DMS 273 (cell line): Measurements from ENCODE around the gene PJVK.
"Not testable (repeated sequence)": the region's sequence is repeated elsewhere in the genome, so short reads cannot be mapped to it uniquely, and the experiment has no call there.

Experiments used
- DNase-seq: peaks from one replicate; lab custom pipeline; 2025; ENCODE audit not compliant: unreplicated experiment; lab: John Stamatoyannopoulos, UW

PJVK gene

DNA sequence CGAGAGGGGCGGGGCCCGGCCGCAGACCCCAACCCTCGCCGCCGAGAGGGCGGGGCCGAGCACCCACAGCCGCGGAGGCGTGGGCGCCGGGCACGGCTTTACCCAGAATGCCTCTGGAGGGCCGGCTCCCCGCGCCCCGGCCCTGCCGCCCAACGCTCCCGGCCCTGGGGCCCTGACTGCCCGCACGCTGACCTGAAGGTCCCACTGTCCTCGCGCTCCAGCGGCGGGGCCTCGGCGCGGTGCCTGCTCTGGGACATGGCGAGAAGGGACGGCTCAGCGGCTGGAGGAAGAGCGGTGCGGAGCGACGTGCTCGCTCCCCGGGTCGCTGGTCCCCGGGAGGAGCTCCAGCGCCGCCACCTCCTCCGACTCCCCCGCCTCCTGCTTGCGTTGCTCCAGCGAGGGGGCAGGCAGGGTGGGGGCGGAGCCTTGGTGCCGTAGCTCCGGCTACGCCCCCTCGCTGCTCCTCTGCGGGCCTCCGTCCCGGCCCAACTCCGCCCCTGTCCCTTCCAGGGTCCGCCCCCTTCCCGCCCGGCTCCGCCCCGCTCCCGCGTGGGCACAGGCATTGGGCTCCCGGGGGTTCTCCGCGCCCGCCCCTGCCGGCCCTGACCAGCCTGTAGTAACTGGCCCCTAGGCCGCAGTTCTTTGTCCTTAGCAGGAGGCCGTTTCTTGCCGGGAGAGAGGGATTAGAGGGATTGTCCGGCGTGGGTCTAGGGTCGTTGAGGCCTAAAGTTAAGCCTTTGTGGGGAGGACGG is at the start of gene PJVK, which contains the start of gene PRKRA:
PJVK (plus strand) TSS at position 605 of the 752 bp plus-strand sequence. CDS start 2,032 bp downstream, outside the sequence.
PRKRA (minus strand) TSS at position 402 of the 752 bp plus-strand sequence; CDS start at position 257, 145 bp downstream.
- peak; percentile 98 for DNase-seq

DNA sequence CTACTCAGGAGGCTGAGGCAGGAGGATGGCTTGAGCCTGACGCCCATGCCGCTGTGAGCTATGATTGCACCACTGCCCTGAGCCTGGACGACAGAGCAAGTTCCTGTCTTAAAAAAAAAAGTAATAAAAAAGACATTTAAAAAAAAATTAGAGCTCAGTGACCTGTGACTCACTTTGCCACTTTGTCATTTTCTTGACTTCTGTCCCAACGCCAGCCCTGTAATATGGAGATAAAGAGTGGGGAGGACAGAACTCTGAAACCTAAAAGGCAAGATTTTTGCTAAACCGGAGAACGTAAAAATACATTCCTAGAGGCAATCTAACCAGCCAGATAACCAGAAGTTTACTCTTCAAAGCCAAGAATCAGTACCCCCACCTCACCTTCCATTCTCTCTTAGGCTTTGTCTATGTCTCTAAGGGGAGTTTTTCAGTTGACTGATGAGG is 49.2 kb upstream of the PJVK start:
- no peak for DNase-seq

- peak; percentile 28 for DNase-seq
Observed at GRCh38 chr2:178403671-178404306, 47.4 kb upstream of the PJVK start.

- DNase-seq, result peak; percentile 57
Observed at GRCh38 chr2:178404368-178404767, 46.8 kb upstream of the PJVK start.

- no peak for DNase-seq
Observed at GRCh38 chr2:178409261-178409660, 41.9 kb upstream of the PJVK start.

- peak; percentile 31 for DNase-seq
Observed at GRCh38 chr2:178412047-178412446, 39.1 kb upstream of the PJVK start.

DNA sequence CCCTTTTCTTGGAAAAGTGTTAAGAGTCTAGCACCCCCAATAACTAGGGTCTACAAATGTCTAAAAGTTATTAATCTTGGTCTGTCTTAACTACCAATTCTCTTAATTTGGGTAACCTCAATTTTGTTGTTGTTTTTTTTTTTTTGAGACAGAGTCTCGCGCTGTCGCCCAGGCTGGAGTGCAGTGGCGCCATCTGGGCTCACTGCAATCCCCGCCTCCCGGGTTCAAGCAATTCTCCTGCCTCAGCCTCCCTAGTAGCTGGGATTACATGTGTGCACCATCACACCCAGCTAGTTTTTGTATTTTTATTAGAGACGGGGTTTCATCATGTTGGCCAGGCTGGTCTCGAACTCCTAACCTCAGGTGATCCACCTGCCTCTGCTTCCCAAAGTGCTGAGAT is 38.7 kb upstream of the PJVK start:
- DNase-seq, result not testable (repeated sequence)

GRCh38 chr2:178413472-178414265 is 37.5 kb upstream of the PJVK start:
- peak; percentile 91 for DNase-seq

DNA sequence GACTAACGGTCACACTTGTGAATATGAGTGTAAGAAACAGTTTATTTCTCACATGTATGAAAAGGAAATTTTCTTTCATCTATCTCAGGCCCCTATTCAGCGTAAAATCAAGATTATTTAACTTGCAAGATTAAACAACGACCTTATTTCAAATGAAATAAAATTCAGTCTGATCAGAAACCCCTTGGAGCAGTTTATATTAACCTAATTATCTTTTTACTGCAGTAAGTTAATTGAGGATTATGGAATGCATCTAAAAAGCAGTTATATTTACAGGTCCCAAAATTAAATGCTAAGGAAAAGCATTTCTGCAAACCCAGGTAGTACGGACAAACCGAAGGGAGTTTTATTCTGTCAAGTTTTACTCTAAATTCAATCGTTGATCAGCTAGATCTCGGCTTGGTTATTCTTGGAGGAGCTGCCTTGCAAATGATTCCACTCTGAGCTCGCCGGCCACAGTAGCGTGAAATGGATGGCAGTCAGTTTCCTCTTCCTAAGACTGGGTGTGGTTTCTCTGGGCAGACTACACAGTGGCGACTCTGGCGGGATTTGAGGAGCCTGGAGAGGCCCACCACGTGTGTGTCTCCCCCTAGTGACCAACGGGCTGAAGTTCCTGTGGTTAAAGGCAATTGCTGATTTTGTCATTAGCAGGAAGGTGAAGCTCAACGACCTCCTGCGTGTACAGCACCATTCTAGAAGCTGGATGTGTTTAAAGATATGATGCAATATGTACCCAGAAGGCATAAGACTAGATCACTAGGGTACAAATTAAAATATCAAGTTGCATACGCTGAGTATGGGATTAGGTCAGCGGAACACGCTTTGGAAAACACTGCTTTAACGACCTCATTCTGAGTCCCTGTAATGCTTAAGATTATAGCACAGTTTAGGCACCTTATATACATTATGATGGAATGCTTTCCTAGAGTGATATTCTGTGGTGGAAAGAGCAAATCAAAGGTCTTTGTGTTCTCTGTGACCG is 36.6 kb upstream of the PJVK start:
- peak; percentile 97 for DNase-seq

- DNase-seq, result no peak
Observed at GRCh38 chr2:178415979-178416378, 35.2 kb upstream of the PJVK start.

DNA sequence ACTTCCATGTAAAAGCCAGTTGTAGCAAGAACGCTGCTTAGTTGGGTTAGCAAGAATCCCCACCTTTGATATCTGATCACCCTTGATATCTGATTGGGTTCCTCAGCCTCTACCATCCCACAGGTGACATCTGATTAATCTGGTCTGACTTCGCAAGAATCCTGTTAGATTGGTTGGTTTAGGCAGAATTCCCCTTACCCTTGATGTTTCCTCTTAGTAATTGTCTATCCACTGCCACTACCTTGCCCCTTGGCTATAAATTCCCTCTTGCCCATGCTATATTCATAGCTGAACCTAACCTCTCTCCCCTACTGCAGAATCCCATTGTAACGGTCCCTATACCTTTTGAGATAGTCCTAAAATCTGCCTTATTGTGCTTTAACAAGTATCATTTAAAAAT is 33.3 kb upstream of the PJVK start:
- DNase-seq, result no peak

GRCh38 chr2:178418426-178418825 is 32.8 kb upstream of the PJVK start:
- DNase-seq, result no peak

DNA sequence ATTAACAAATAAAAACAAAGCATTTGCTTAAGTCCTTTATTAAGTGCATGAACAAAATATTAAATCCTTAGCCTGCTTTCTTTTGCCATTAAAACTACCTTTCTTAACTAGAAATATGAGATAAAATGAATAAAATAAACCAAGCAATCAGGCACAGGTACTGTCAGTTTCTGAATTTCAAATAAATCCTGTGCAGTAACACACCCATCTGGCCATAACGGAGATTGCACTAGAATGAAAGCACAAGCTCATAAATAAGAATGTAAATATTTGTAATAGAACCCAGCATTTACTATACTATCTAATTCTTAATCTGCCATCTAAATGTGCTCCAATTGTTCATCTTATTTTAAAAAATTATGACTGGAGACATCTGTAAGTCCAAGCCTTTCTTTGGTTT is 32.1 kb upstream of the PJVK start:
- DNase-seq, result peak; percentile 48

- DNase-seq, result no peak
Observed at GRCh38 chr2:178420463-178420999, 30.6 kb upstream of the PJVK start.

DNA sequence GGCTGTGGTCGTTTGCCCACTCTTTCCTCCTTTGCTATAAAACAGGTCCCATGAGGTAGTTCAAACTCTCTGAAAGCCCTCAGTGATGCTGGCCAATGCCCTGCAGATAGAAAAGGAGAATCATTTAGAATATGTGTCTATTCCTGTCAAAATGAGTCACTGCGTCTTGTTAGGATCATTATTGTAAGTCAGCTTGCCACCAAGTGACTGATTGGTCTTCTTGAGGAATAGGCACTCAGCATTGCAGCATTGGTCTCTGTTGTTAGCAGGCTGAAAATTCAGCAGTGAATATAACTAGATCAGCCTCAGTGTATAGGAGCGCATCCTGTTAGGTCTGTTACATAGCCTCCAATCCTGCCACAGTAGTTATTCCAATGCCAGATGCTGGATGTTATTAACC is 29.1 kb upstream of the PJVK start:
- DNase-seq, result no peak

GRCh38 chr2:178423746-178424145 is 27.4 kb upstream of the PJVK start:
- not testable (repeated sequence) for DNase-seq

GRCh38 chr2:178425255-178425827 is 25.8 kb upstream of the PJVK start:
- DNase-seq, result no peak

- DNase-seq, result no peak
Observed at GRCh38 chr2:178426388-178426787, 24.8 kb upstream of the PJVK start.

DNA sequence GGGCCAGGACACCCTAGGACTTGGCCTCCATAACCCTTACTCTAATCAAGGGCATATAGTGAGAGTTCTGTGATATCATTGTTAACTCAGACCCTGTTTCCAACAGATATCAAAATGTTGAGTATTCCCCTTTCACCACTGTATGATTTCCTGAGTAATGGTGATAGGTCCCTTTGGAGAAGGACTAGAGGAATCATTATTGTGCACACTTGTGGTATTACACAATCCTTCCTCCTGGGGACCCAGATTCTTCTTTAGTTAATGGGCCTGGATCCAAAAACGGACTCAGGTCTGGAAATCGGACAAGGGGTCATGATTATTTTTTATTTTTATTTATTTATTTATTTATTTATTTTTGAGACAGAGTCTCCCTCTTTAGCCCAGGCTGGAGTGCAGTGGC is 23.7 kb upstream of the PJVK start:
- no peak for DNase-seq

- no peak for DNase-seq
Observed at GRCh38 chr2:178428396-178428806, 22.8 kb upstream of the PJVK start.
